ENCODE measurements around the gene SUN1.

DNA sequence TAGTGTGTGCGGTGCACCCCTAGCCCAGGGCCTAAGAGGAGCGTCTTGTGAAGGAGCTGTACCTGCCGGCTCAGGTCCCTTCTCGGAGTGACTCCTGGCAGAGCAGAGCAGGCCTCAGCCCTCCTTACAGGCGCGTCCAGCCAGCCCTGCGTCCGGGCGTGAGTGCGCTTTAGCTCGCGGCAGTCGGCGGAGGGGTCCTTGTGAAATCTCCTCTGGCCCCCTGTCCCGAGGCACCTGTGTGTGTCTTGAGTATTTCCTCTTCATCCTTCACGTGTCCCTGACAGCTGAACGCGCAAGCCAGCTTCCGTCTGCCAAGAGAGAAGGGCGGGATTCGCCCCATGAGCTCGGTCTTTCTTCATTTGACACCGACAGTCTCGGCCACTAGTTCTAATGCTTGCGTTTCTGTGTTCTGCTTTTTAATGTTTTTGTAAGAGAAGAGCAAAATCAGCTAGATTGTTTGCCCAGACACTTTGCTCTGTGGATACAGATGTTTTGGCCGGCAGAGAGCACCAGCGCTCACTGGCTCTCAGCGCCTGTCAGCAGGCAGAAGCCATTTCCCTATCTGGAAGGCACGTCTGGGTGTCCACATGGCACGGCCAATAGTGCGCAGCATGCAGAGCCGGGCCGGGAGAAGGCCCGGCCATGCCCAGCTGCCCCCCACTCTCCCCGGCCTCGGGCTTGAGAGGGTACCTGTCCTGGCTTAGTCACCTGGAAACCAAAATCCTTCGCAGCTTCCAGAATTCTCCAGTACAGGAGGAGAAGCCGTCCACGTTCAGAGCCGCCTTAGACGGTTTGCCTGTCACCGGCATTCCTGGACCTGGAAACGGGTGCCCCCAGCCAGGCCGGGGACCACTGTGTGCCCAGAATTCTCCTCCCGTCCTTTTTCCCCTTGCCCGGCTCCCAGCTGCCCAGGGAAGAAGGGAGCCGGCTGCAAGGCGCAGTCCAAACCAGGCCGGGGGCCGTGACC, 51.1 kb downstream of the SUN1 start:
- TF ChIP-seq CTCF (IDR thresholded peaks at IDR 0.05; ENCODE audit: low read depth, low read length) (no peak), POLR2A (IDR thresholded peaks at IDR 0.05; ENCODE audit: extremely low read depth, insufficient read length) (no peak), MYC (IDR thresholded peaks at IDR 0.05; ENCODE audit: low read depth, low read length) (no peak), MAX (IDR thresholded peaks at IDR 0.05; ENCODE audit: low read depth, low read length) (no peak)

All from NB4 (cell line).